ENCODE measurements around the gene CATSPER3.

The CATSPER3 gene

GRCh38 chr5:134943547-134943946 is 24.2 kb upstream of the CATSPER3 start:
- TF ChIP-seq CTCF (conservative IDR thresholded peaks at IDR 0.05; ENCODE audit: low read length), result no peak
- no peak for TF ChIP-seq EZH2phosphoT487 (IDR thresholded peaks at IDR 0.05; ENCODE audit: borderline replicate concordance)
- no peaks in the 10 kb centered on the region for H3K9me2 ChIP-seq (replicated peaks; ENCODE audit: low read depth, low read length)

DNA sequence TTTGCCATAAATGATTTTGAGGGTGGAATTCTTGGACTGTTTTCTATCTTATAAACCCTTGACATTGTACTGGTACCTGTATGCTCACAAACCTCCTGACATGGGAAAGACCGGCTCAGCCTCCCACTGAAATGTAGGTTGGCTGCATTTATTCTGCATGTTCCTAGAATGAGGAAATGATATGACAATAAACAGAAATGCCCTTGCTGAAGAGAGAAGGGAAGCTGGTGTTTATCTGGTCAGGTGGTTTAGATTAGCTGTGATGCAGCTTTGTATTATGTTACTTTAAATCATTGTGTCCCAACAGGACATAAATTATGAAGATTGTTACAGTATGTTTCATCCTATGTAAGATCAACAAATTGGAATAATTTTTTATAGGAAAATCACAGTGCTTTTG is 23.1 kb upstream of the CATSPER3 start:
- H3K36me3 ChIP-seq (ENCODE audit: insufficient read depth, low read length), result no peaks in the 10 kb centered on the region
- TF ChIP-seq EZH2phosphoT487 (IDR thresholded peaks at IDR 0.05; ENCODE audit: borderline replicate concordance) (no peak), CTCF (conservative IDR thresholded peaks at IDR 0.05; ENCODE audit: low read length) (no peak)
- no peaks in the 10 kb centered on the region for H3K27me3 ChIP-seq (ENCODE audit: insufficient read depth, low read length, poor library complexity, severe bottlenecking)
- H3K4me2 ChIP-seq (ENCODE audit: low read depth, low read length, poor library complexity, severe bottlenecking), result no peak overlapping the region
- H4K20me1 ChIP-seq (ENCODE audit: insufficient read depth, low read length, poor library complexity, severe bottlenecking), result no peaks in the 10 kb centered on the region
- H3K4me3 ChIP-seq (ENCODE audit: low read length, poor library complexity, severe bottlenecking), result no peak overlapping the region
- H3K4me1 ChIP-seq (ENCODE audit: insufficient read depth, low read length, poor library complexity, severe bottlenecking), result no peaks in the 10 kb centered on the region
- H2AFZ ChIP-seq (ENCODE audit: low read length), result no peak overlapping the region
- no peaks in the 10 kb centered on the region for H3K9me2 ChIP-seq (replicated peaks; ENCODE audit: low read depth, low read length)
- H3K9ac ChIP-seq (ENCODE audit: low read depth, low read length, poor library complexity, severe bottlenecking), result no peak overlapping the region
- no peaks in the 10 kb centered on the region for H3K79me2 ChIP-seq (ENCODE audit: insufficient read depth, low read length)
- no peaks in the 10 kb centered on the region for H3K9me3 ChIP-seq (ENCODE audit: insufficient read depth, low read depth, low read length)
- no peaks in the 10 kb centered on the region for H3F3A ChIP-seq (ENCODE audit: low read depth)

More at GRCh38 chr5:134943547-134943946, 24.2 kb upstream of the CATSPER3 start:
- no peak overlapping the region for H3K9ac ChIP-seq (ENCODE audit: low read depth, low read length, poor library complexity, severe bottlenecking)
- no peaks in the 10 kb centered on the region for H4K20me1 ChIP-seq (ENCODE audit: insufficient read depth, low read length, poor library complexity, severe bottlenecking)
- H3K4me2 ChIP-seq (ENCODE audit: low read depth, low read length, poor library complexity, severe bottlenecking), result no peak overlapping the region
- no peaks in the 10 kb centered on the region for H3K27me3 ChIP-seq (ENCODE audit: insufficient read depth, low read length, poor library complexity, severe bottlenecking)
- no peak overlapping the region for H3K4me3 ChIP-seq (ENCODE audit: low read length, poor library complexity, severe bottlenecking)
- H3K36me3 ChIP-seq (ENCODE audit: insufficient read depth, low read length), result no peaks in the 10 kb centered on the region
- H3F3A ChIP-seq (ENCODE audit: low read depth), result no peaks in the 10 kb centered on the region
- H3K79me2 ChIP-seq (ENCODE audit: insufficient read depth, low read length), result no peaks in the 10 kb centered on the region
- no peaks in the 10 kb centered on the region for H3K4me1 ChIP-seq (ENCODE audit: insufficient read depth, low read length, poor library complexity, severe bottlenecking)
- H2AFZ ChIP-seq (ENCODE audit: low read length), result no peak overlapping the region
- no peaks in the 10 kb centered on the region for H3K9me3 ChIP-seq (ENCODE audit: insufficient read depth, low read depth, low read length)

DNA sequence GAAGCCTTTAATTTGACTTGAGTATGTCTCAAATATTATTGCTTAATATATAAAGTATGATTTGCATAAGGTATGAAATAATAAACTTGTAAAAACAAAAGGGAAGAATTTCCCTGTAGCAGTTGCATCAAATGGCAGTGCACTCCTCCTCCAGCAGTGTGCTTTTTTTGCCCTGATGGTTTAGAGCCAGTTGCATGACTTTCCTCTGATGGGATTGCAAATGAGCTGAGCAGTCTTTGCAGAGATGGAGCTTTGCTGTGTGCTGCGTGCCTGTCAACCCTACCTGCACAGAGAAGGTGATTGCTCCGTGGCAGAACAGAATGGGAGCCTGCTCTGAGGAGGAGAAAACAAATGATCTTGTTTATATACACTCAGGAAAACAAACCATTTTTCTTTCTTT is 22.7 kb upstream of the CATSPER3 start:
- H3K4me2 ChIP-seq (ENCODE audit: low read depth, low read length, poor library complexity, severe bottlenecking), result no peak overlapping the region
- H3K4me1 ChIP-seq (ENCODE audit: insufficient read depth, low read length, poor library complexity, severe bottlenecking), result no peaks in the 10 kb centered on the region
- H3K9me3 ChIP-seq (ENCODE audit: insufficient read depth, low read depth, low read length), result no peaks in the 10 kb centered on the region
- no peaks in the 10 kb centered on the region for H3K9me2 ChIP-seq (replicated peaks; ENCODE audit: low read depth, low read length)
- H3K79me2 ChIP-seq (ENCODE audit: insufficient read depth, low read length), result no peaks in the 10 kb centered on the region
- no peaks in the 10 kb centered on the region for H3F3A ChIP-seq (ENCODE audit: low read depth)
- no peaks in the 10 kb centered on the region for H3K27me3 ChIP-seq (ENCODE audit: insufficient read depth, low read length, poor library complexity, severe bottlenecking)
- no peak overlapping the region for H3K9ac ChIP-seq (ENCODE audit: low read depth, low read length, poor library complexity, severe bottlenecking)
- H2AFZ ChIP-seq (ENCODE audit: low read length), result no peak overlapping the region
- H4K20me1 ChIP-seq (ENCODE audit: insufficient read depth, low read length, poor library complexity, severe bottlenecking), result no peaks in the 10 kb centered on the region
- TF ChIP-seq CTCF (conservative IDR thresholded peaks at IDR 0.05; ENCODE audit: low read length) (no peak), EZH2phosphoT487 (IDR thresholded peaks at IDR 0.05; ENCODE audit: borderline replicate concordance) (no peak)
- H3K36me3 ChIP-seq (ENCODE audit: insufficient read depth, low read length), result no peaks in the 10 kb centered on the region
- H3K4me3 ChIP-seq (ENCODE audit: low read length, poor library complexity, severe bottlenecking), result no peak overlapping the region

Data from Loucy (cell line).